A673 (cell line): Measurements from ENCODE around the gene PNMA6A. TPM values are rescaled to one million over a fixed set of nuclear protein-coding genes. Genes with fewer than 3 reads are reported as not detected.
"Not testable (repeated sequence)": the region's sequence is repeated elsewhere in the genome, so short reads cannot be mapped to it uniquely, and the experiment has no call there.

Experiments
- BruUV-seq: library from RNA; stranded (reverse); fragments of 400-500 nt; replicated peaks from 2 replicates; lab custom pipeline; 2021; lab: Mats Ljungman, UMichigan
- CTCF ChIA-PET: fragments of 300-600 bp; sonication (Branson Sonifier 250); formaldehyde crosslinking; loops from one replicate; lab custom pipeline; 2022; ENCODE audit warnings: antibody characterized with exemption; lab: Charles Lee
- POLR2A ChIA-PET: fragments of 300-600 bp; sonication (Branson Sonifier 250); formaldehyde crosslinking; loops from one replicate; lab custom pipeline; 2022; ENCODE audit warnings: antibody characterized with exemption; ENCODE audit not compliant: low non-redundant PET; lab: Charles Lee
- DNase-seq: peaks from one replicate; pipeline ENCODE4 v3.0.0-alpha.2; 2015; ENCODE audit warnings: low spot score
- H3K27ac ChIP-seq: fragments of 200-600 bp; sonication (generic); 2 replicates; pipeline ENCODE4 v1.5.1; 2016; ENCODE audit warnings: mixed run types, low read depth, mild to moderate bottlenecking, mixed read lengths, antibody characterized with exemption, low read length; ENCODE audit not compliant: poor library complexity, severe bottlenecking
- H3K27me3 ChIP-seq: fragments of 200-600 bp; sonication (generic); replicated peaks from 2 replicates; pipeline ENCODE4 v1.6.1; 2017; ENCODE audit warnings: mixed run types, low read depth, mild to moderate bottlenecking, mixed read lengths, antibody characterized with exemption, low read length; ENCODE audit not compliant: insufficient read depth, poor library complexity
- H3K36me3 ChIP-seq: fragments of 200-600 bp; sonication (generic); 2 replicates; pipeline ENCODE4 v1.6.1; 2016; ENCODE audit warnings: mixed run types, mild to moderate bottlenecking, mixed read lengths, antibody characterized with exemption, low read length; ENCODE audit not compliant: insufficient read depth, poor library complexity, severe bottlenecking
- H3K4me1 ChIP-seq: fragments of 200-600 bp; sonication (generic); 2 replicates; pipeline ENCODE4 v1.6.1; 2017; ENCODE audit warnings: mixed run types, mild to moderate bottlenecking, mixed read lengths, antibody characterized with exemption, low read length; ENCODE audit not compliant: insufficient read depth, poor library complexity, severe bottlenecking
- H3K4me3 ChIP-seq: fragments of 200-600 bp; sonication (generic); 2 replicates; pipeline ENCODE4 v1.5.1; 2016; ENCODE audit warnings: low read depth, mixed run types, mild to moderate bottlenecking, mixed read lengths, low read length; ENCODE audit not compliant: poor library complexity, severe bottlenecking
- H3K9me3 ChIP-seq: fragments of 200-600 bp; sonication (generic); 2 replicates; pipeline ENCODE4 v1.6.1; 2016; ENCODE audit warnings: mixed run types, low read depth, mild to moderate bottlenecking, mixed read lengths, antibody characterized with exemption, low read length; ENCODE audit not compliant: poor library complexity, severe bottlenecking
- EZH2 ChIP-seq: fragments of 200-600 bp; sonication (generic); IDR thresholded peaks from 2 replicates; pipeline ENCODE4 v1.6.1; 2017; ENCODE audit warnings: borderline replicate concordance, low read depth, mild to moderate bottlenecking, mixed read lengths, antibody characterized with exemption, low read length; ENCODE audit not compliant: poor library complexity, severe bottlenecking
- intact Hi-C: fragments of 100-400 bp; cut with micrococcal nuclease; formaldehyde crosslinking; loops from one replicate; pipeline ENCODE4 v1.10.0; 2022; ENCODE audit not compliant: unreplicated experiment
- total RNA-seq: library from RNA; stranded (reverse); gene quantifications from 2 replicates; pipeline ENCODE4 v1.2.3, GENCODE V29; 2021
- TF ChIP-seq, protein P1 (sequence below): fragments of 300-800, 200-600 bp; sonication (generic); conservative IDR thresholded peaks from 2 replicates; pipeline ENCODE4 v1.5.1; 2017; ENCODE audit warnings: low read depth, mild to moderate bottlenecking, antibody characterized with exemption, low read length, moderate library complexity, mixed read lengths

PNMA6A gene
- total RNA-seq, 1 experiment from 2014 or later, result 6.3 TPM

DNA sequence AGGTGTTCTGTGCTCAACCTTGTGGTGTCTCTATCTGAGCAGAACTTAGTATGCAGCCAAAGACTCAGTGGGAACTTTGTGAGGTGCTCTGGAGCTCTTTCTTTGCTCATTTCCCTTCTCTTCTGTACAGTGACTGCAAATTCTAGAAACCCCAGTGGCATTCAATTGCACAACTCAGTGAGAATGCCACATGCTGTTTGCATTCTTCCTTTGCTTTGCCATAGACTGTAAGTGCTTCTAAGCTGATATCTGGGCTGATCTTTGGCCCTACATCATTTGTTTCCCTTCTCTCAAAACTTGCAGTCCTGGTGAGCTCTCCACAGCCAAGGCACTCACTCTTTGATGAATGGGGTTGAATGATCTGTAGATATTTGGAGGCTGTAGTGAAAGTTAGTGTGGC, 8.9 kb upstream of the PNMA6A start:
- CTCF ChIA-PET, result no interaction called here
- no peaks in the 10 kb centered on the region for H3K27me3 ChIP-seq
- H3K4me3 ChIP-seq, result no peak overlapping the region

GRCh38 chrX:153064061-153064460, 8.2 kb upstream of the PNMA6A start:
- no peaks in the 10 kb centered on the region for H3K9me3 ChIP-seq
- TF ChIP-seq EZH2, result no peak
- TF ChIP-seq, protein P1, sequence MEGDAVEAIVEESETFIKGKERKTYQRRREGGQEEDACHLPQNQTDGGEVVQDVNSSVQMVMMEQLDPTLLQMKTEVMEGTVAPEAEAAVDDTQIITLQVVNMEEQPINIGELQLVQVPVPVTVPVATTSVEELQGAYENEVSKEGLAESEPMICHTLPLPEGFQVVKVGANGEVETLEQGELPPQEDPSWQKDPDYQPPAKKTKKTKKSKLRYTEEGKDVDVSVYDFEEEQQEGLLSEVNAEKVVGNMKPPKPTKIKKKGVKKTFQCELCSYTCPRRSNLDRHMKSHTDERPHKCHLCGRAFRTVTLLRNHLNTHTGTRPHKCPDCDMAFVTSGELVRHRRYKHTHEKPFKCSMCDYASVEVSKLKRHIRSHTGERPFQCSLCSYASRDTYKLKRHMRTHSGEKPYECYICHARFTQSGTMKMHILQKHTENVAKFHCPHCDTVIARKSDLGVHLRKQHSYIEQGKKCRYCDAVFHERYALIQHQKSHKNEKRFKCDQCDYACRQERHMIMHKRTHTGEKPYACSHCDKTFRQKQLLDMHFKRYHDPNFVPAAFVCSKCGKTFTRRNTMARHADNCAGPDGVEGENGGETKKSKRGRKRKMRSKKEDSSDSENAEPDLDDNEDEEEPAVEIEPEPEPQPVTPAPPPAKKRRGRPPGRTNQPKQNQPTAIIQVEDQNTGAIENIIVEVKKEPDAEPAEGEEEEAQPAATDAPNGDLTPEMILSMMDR, result no peak
- no peaks in the 10 kb centered on the region for H3K36me3 ChIP-seq
- no peak for DNase-seq
- H3K27ac ChIP-seq, result no peak overlapping the region
- no peaks in the 10 kb centered on the region for H3K4me1 ChIP-seq
- CTCF ChIA-PET, result interaction anchor here (0.5 kb wide), 1 partner anchor 881 kb away, joined by 8 read pairs; no protein-coding TSS in a partner anchor
- BruUV-seq, result no TSS peak
- no peak overlapping the region for H3K4me3 ChIP-seq
- intact Hi-C loops, result no loop called here
- POLR2A ChIA-PET, result no interaction called here
- no peaks in the 10 kb centered on the region for H3K27me3 ChIP-seq

More for the DNA sequence above, 8.9 kb upstream of the PNMA6A start:
- no peaks in the 10 kb centered on the region for H3K9me3 ChIP-seq
- no TSS peak for BruUV-seq
- intact Hi-C loops, result no loop called here
- POLR2A ChIA-PET, result no interaction called here
- H3K4me1 ChIP-seq, result no peaks in the 10 kb centered on the region
- no peak for DNase-seq
- H3K36me3 ChIP-seq, result no peaks in the 10 kb centered on the region
- H3K27ac ChIP-seq, result no peak overlapping the region
- TF ChIP-seq, protein P1, result no peak
- TF ChIP-seq EZH2, result no peak

DNA sequence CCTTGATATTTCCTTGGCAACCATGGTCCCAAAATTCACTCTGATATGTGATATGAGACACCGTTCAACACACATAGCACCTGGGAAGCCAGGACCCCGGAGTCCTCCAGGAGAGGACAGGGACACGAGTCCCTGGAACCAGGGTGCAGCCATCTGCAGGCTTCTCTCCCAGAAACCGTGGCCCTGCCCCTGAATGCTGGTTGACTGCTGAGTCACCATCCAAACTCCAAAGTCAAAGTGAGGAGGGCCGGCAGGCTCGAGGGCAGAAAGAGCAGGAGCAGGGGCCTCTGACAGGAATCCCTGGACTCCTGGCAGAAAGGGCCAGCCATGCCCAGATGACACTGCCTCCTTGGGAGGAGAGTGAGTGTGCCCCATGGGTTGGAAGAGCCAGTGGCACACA, 6.9 kb upstream of the PNMA6A start:
- Histone ChIP-seq H3K36me3 (no peaks in the 10 kb centered on the region), H3K9me3 (no peaks in the 10 kb centered on the region), H3K4me1 (no peaks in the 10 kb centered on the region), H3K27me3 (no peaks in the 10 kb centered on the region), H3K4me3 (no peak overlapping the region), H3K27ac (no peak overlapping the region)
- ChIA-PET POLR2A (no interaction called here), CTCF (no interaction called here)
- intact Hi-C loops, result no loop called here
- TF ChIP-seq, protein P1, result no peak
- TF ChIP-seq EZH2, result no peak
- BruUV-seq, result no TSS peak
- no peak for DNase-seq

- intact Hi-C loops, H3K27me3 ChIP-seq, H3K4me3 ChIP-seq, POLR2A ChIA-PET, DNase-seq, H3K36me3 ChIP-seq, H3K4me1 ChIP-seq, H3K27ac ChIP-seq, BruUV-seq, CTCF ChIA-PET, H3K9me3 ChIP-seq: not testable (repeated sequence)
Observed at GRCh38 chrX:153066402-153066801, 5.9 kb upstream of the PNMA6A start.

DNA sequence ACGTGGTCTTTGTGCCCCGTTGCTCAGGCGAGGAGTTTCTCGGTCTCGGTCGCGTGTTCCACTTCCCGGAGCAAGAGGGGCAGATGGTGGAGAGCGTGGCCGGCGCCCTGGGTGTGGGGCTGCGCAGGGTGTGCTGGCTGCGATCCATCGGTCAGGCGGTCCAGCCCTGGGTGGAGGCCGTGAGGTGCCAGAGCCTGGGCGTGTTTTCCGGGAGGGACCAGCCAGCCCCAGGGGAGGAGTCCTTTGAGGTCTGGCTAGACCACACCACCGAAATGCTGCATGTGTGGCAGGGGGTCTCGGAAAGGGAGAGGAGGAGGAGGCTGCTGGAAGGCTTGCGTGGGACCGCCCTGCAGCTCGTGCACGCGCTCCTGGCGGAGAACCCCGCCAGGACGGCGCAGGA, 1.1 kb downstream of the PNMA6A start:
- H3K27ac ChIP-seq, CTCF ChIA-PET, intact Hi-C loops, H3K4me1 ChIP-seq, DNase-seq, H3K9me3 ChIP-seq, H3K4me3 ChIP-seq, H3K27me3 ChIP-seq, H3K36me3 ChIP-seq, POLR2A ChIA-PET, BruUV-seq: not testable (repeated sequence)
